AML-193 (cell line): ENCODE data around the gene FAM200C.

Experiments
- DNase-seq, 2 experiments: peaks; one replicate each; lab custom pipeline; 2025; lab: John Stamatoyannopoulos, UW

FAM200C gene

DNA sequence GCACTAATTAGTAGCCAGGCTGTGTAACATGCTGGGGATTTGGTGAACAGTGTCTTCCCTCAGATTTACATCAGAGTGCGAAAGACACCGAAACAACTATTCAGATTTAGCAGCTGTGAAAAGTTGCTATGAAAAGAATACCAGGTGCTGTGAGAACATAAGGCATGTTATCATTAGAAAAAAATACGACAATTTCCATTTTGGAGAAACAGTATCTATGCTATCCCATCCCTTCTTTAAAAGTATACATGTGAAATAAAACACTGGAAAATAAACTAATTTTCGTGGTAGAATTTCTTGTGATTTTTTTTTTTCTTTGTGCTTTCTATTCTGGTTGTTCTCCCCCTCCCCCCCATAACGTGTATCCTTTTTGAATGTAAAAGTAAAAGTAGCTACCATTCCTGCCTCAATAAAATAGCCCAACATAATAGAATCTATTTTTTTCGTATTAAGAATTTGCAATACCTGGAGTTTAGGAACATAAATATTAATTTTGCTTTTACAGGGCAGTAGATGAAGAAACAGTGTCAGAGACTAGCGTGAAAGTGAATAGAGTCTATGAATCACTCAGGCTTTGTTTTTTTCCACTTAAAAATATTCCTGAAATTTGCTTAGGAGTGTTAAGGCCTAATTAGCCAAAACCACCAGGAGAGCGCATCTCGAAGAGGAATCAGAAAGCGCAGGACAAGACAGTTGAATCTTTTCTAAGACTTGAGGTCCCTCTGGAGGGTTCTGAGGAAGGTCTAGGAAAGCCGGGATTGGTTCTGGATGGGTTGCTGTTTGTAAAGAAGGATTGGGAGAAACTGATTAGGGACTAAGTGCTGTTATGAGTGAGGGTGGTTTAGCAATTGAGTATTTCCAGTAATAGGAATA lies 19.8 kb upstream of the FAM200C start:
- DNase-seq = no peak

DNA sequence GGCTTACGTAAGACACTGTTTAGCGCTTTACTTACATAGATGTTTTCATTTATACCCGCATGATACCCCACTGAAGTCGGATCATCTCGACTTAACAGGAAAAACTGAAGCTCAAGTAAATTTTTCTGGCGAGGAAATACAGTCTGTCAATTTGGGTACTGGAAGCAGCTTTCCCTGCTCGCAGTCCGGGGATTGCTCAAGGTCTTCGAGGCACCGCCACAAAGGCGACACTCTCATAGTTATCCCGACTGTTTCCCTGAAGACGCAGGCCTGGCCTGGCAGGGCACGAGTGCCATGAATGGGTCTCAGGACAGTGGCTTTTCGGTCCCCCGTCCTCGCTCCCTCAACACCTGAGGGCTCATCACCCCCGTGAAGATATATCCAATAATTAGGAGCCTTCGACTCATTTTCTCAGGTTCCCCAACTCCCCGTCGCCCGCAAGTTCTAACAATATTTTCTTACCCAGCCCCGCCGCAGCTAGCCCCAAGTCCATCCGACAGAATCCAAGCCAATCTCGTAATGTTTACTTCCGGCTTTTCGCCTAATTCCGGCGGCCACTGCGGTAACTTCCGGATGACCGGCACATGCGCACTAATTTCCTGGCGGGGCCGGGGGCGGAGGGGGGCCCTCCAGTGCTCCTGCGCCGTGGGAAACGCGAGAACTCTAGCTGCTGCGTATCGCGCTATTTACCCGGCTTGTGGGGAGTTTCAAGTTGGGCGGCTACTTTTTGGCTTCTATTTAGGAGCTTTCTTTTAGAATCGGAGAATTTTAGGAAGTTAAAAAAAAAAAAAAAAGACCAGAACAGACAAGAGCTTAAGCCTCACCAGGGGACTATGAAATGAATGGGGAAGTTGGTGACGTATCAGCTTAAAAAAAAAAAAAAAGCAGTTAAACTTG lies 19.0 kb upstream of the FAM200C start, which contains the start of gene SLU7:
SLU7 (minus strand) TSS at position 521 of the 897 bp plus-strand sequence. CDS start 3,787 bp downstream, outside the sequence.
- peak; percentile 84 to 88 for DNase-seq

GRCh38 chr5:160398806-160399205 lies 1.0 kb downstream of the FAM200C start:
- no peak for DNase-seq

DNA sequence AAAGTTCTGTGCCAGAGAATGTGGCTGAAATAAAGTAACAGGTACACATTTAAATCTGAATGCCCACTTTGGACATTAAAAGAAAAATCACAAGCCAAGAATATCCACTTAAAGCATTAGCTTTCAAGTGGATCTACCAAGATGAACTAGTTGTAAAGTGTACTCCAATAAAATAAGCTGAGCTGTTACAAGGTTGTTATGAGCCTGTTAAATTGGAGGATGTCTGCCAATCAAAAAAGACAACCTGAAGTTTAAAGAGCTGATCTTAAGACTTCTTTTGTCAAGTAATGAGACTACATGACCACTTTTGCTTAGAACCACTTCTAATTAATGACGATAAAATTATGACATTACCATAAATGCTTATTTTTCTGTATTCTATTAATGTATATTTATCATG lies 2.4 kb downstream of the FAM200C start:
- DNase-seq = no peak

DNA sequence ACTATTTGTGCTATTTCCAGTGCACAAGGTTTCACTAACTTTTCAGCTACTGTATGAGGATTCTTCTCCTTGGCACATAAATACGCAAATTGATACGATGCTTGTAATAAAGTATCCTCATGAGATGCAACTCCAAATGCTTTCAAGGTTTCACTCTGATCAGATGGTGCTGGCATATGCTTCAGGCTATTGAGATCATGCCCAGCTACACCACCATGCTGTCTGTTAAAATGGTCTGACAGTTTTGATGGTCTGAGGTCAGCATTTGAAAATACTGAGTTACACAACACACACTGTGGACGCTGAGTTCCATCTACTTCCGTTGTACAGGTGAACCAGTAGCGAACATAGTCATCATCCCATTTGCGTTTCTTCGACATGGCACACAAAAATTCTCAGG lies 4.7 kb downstream of the FAM200C start:
- DNase-seq = no peak

DNA sequence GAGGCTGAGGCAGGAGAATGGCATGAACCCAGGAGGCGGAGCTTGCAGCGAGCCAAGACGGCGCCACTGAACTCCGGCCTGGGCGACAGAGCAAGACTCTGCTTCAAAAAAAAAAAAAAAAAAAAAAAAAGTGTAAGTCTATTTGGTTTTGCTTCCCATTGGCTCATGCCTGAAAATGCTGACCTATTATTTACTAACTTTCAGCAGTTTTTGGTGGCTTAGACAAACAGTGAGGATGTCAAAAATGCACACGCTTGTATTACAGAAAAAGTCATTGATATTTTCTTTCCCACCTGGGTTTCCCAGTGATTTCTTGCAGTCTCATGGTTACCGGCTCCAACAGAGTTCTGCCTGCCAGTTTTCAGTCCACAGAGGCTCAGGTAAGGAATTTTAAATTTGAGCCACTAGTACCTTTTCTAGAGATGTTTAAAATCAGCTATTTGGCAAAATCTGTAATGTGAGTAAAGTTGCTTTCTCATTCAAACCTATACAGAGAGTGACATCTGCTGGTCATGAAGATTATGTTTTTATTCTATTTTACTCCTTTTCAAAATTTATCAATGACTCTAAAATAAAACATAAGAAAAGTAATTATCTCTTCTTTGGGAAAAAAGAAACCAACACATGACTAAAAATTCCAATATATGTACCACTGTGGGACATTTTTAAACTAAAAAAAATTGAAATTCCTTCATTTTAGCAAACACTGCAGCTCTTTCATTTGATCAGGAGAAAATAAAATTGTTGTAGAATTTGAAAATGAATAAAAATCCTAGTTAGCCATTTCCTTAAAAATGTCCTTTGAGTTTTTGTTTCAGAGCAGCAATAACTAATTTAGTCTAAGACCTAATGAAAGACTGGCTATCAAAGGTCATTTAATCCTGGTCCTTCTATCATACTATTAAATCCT lies 8.8 kb downstream of the FAM200C start:
- peak; percentile 45 to 51 for DNase-seq

- no peak for DNase-seq
Observed at GRCh38 chr5:160387445-160387844, 12.4 kb downstream of the FAM200C start.

- no peak for DNase-seq
Observed at GRCh38 chr5:160385496-160385895, 14.4 kb downstream of the FAM200C start.

- DNase-seq = no peak
Observed at GRCh38 chr5:160384681-160385080, 15.2 kb downstream of the FAM200C start.

DNA sequence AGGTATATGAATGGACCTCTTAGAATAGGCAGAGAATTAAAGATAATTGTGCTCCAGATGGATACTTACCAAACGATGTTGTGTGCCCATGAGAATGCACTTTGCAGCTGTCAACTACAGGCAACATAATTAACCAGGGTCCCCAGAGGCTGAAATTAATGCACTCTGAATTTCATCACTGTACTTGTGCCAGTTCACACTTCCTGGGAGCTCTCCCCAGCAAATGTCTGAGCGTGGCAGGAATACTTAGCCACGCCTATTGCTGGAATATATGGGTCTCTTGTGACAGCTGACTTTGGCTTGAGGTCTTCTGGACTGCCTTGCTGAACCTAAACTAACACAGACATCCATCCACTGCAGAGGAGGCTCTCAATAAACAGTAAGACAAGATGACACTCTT lies 17.5 kb downstream of the FAM200C start:
- DNase-seq = no peak

- DNase-seq = no peak
Observed at GRCh38 chr5:160380041-160380440, 19.8 kb downstream of the FAM200C start.

- no peak for DNase-seq
Observed at GRCh38 chr5:160379511-160379910, 20.3 kb downstream of the FAM200C start.

GRCh38 chr5:160378330-160378729 lies 21.5 kb downstream of the FAM200C start:
- DNase-seq = no peak

DNA sequence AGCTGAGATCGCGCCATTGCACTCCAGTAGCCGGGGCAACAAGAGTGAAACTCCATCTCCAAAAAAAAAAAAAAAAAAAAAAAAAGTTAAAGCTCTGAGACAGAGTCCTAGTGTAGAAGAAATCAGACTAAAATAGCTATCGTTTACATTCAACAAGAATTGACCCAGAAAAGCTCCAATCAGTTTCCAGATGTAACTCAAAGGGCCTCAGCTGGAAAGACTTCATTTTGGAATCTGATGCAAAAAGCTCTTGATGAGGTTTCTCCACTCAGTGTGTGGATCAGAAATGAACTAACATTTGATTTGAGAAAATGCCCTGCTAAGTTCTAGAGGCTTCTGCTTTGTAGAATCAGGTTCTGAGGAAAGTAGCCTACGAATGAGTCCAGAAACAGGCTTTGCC lies 22.2 kb downstream of the FAM200C start:
- no peak for DNase-seq

DNA sequence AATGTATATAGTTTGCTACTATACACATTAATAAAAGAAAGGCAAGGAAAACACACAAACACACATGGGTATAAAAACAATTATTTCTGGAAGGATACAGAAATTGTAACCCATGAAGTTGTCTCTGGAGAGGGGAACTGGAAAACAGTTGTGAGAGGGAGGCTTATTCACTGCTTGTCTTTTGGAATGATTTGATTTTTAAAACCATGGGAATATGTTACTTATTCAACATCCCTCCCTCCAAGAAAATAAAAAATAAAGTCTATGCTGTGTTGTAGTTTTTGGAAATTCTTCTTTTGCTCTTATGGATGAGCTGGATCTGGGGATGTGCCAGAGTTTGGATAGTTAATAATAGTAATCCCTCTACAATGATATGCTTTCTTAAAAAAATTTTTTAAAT lies 23.4 kb downstream of the FAM200C start:
- DNase-seq = no peak

- DNase-seq = no peak
Observed at GRCh38 chr5:160375701-160376100, 24.2 kb downstream of the FAM200C start.

- no peak for DNase-seq
Observed at GRCh38 chr5:160375166-160375565, 24.7 kb downstream of the FAM200C start.

- no peak for DNase-seq
Observed at GRCh38 chr5:160371294-160371693, 28.6 kb downstream of the FAM200C start.

DNA sequence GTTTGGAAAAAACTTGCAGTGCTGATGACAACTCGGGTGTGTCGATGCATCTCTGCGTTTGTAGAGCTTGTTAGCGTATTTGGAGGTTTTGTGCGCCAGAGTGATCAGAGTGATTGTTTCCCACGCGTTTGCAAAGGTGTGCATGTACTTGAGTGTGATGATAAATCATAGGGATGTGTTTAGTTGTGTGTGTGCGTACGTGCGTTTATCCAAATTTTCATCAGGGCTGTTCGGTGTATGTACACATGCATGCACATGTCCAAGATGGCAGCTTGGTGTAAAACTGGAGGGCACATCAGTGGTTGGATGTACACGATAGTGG lies 29.2 kb downstream of the FAM200C start:
- no peak for DNase-seq

- no peak for DNase-seq
Observed at GRCh38 chr5:160369990-160370712, 29.7 kb downstream of the FAM200C start, which contains the start of gene C1QTNF2. TSS of gene C1QTNF2 (minus strand) at chr5:160370626. CDS start at chr5:160355011, 15,615 bp downstream.

DNA sequence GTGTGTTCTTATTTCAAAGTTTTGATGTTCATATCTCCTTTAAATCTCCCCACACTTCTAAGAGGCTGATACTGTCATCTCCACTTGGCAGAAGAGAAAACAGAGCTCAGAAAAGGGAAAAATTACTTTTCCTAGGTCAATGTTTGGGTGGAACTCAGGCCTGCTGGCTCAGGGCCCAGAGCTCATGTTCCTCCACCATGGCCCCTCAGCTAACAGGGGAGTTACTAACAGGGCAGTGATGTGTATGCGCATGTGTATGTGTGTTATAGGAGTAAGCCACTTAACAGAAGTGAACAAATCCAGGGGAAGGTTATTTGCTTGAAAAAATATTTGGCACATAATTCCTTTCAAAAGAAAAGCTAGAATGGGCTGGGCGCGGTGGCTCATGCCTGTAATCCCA lies 32.0 kb downstream of the FAM200C start:
- DNase-seq = no peak
